ENCODE results near the gene SS18L1. TPM values are rescaled to one million over a fixed set of nuclear protein-coding genes. Genes with fewer than 3 reads are reported as not detected.
"Not testable (repeated sequence)": the region's sequence is repeated elsewhere in the genome, so short reads cannot be mapped to it uniquely, and the experiment has no call there.

SS18L1 gene
- total RNA-seq, 1 experiment from 2014 or later = 18.0 TPM

DNA sequence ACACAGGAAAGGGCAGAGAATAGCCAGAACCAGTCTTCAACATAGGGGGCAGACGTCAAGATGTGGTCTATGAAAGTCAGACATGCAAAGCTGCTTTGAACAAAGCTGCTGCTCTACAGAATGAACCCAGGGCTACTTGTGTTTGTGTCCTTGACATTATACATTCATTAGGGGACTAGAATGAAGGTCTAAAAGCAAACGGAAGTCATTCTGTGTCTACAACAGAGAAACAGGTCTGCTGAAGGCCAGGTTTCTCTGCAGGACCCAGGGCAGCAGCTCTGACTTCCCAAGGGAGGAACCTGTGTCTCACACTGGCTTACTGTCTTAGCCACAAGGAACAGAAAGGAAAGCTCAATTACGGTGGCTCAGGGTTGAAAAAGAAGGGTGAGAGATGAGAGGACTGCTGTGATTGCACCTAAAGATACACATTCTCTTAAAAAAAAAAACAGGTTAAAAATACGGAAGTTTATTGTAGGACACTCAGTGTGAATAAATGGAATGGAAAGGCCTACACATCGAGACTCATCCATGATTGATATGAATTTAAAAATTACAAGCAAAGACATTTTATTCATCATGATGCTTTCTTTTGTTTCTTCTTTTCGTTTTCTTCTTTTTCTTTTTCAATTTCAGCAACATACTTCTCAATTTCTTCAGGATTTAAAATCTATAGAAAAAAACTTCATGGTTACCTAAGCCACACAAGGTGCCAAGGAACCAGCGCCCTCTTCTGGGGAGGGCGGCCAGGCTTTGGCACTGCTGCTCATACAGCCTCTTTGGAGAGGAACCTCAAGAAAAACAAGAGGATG lies 7.1 kb upstream of the SS18L1 start:
- DNase-seq (ENCODE audit: low read depth) = peak; percentile 58

GRCh38 chr20:62137092-62137384 lies 6.5 kb upstream of the SS18L1 start:
- no peak for DNase-seq (ENCODE audit: low read depth)

- no peak for DNase-seq (ENCODE audit: low read depth)
Observed at GRCh38 chr20:62137478-62138203, 5.9 kb upstream of the SS18L1 start.

DNA sequence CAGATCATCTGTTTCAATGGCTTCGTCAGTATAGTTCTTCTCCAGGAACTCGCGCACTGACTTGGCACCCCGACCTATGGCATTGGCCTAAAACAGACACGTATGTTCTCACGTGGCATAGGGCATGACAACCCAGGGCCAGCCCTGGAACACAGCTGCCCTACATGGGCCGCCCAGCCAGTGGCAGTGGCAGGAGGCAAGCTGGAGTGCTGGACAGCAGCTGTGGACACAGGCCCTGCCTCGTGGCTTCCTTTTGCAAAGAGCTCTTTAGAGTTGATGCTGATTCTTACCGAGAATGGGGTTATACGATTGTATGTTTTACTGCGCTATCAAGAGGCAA lies 5.4 kb upstream of the SS18L1 start:
- DNase-seq (ENCODE audit: low read depth) = no peak

- no peak for DNase-seq (ENCODE audit: low read depth)
Observed at GRCh38 chr20:62138912-62139311, 4.7 kb upstream of the SS18L1 start.

GRCh38 chr20:62139636-62140035 lies 3.9 kb upstream of the SS18L1 start:
- no peak for DNase-seq (ENCODE audit: low read depth)

DNA sequence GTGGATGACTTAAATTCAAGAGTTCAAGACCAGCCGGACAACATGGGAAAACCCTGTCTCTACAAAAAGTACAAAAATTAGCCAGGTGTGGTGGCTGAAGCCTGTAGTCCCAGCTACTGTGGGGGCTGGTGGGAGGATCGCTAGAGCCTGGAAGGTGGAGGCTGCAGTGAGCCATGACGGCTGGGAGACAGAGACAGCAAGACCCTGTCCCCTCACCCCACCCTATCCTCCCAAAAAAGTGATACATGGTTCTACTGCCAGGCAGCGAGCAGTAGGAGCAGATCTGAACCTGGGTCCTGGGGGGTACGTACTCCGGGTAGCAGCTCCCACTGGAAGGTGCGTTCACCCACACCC lies 2.5 kb upstream of the SS18L1 start:
- no peak for DNase-seq (ENCODE audit: low read depth)

DNA sequence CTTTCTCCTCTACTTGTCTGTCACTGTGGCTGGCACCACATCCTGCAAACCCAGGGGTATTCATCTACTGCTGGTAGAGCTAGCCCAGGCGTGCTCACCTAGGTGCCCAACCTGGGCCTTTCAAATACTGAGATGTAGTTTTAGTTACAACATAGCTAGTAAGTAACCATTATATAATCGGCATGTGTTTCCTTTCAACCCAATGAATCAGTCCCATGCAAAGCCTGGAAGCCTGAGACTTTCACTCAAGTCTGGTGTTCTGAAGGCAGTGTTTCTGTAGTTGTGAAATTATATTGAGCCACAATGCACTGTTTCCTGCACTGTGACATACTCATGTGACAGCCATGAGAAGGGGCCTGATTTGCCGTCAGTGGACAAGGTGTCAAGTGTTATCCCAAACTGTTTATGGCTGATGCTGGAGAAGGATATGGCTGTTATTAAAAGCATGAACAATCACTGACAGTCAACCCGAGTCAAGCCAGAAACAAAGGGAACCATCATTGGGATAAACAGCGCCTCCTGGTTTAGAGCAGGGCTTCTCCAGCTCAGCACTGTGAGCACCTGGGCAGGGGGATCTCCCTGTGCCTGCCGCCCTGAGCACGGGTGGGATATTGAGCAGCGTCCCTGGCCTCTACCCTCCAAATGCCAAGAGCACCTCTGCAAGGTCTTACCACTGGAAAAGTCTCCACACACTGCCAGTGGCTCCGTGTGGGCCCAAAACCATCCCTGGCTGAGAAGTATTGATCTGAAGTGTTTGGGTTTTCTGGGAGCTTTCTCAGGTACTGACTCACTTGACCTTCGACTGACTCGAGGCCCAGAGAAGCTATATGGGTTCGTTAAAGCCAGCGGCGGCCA lies 1.9 kb upstream of the SS18L1 start:
- no peak for DNase-seq (ENCODE audit: low read depth)

DNA sequence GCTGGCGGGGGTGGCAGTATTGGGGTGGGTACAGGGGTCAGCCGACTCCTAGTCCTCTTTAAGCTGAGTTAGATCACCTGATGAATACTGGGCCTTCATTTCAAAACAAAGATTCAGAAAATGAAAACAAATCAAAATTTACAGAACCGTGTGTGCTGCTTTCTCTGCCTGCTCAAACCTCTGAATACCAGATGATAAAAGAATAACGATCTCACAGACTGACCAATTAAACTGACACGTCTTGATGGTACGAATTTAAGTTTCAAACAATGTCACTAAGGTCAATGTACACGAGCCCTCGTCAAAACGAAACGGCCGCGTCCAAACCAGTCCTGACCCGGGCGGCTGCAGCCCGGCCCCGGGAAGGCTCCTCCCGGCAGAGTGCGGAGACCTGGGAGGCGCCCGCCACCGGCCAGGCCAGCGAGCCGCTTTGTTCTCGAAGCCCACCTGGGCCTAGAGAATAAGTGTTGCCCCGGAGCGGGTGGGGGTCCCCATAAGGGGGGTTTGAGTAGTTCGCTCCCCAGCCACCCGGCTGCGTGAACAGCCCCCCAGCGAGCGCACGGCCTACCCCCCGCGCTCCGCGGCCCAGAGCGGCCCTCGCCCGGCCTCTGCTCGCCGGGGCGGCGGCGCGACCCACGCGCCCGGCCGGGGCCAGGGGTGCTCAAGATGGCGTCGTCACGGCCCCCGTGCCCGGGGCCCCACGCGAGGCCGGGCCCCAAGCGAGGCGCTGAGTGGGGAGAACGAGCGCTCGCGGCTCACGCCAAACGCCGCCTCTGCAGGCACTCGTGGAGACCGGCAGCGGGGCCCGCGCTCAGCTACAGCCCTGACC lies 1.1 kb upstream of the SS18L1 start:
- DNase-seq (ENCODE audit: low read depth) = no peak

- peak; percentile 51 for DNase-seq (ENCODE audit: low read depth)
Observed at GRCh38 chr20:62143957-62144825, 622 bp downstream of the SS18L1 start.

DNA sequence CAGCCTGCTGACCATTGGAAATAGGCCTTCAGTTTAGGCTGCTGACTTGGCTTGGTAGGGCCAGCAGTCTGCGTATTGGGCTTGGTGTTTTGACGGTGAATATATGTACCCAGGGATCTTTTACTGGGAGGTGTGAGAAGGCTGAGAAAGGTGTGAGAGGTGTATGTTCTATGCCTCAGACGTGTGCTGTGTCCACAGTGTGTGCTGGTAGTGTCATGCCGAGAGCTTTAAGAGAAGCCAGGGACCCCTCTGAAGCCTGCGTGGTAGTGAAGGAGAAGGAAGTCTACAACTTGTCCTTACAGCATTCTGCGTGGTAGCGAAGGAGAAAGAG lies 2.1 kb downstream of the SS18L1 start:
- no peak for DNase-seq (ENCODE audit: low read depth)

DNA sequence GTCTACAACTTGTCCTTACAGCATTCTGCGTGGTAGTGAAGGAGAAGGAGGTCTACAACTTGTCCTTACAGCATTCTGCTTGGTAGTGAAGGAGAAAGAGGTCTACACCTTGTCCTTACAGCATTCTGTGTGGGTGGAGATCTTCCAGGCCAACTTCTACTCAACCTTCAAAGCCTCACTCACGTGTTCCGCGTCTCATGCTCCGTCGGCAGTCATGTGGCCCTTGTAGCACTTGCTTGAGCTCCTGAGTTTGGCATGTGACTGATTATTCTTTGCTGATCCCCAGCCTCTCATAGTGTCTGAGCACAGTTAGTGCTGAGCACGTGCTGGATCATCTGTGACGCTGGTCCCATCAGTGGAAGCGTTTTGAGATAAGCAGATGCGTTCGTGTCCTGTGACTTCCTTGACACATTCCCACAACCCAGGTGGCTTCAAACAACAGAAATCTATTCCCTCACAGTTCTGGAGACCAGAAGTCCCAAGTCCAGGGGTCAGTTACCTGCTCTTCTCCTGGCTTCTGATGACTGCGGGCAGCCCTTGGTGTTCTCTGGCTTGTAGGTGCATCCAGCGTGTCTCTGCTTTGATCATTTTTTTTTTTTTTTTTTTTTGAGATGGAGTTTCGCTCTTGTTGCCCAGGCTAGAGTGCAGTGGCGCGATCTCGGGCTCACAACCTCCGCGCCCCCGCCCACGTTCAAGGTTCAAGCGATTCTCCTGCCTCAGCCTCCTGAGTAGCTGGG lies 2.6 kb downstream of the SS18L1 start:
- no peak for DNase-seq (ENCODE audit: low read depth)

- no peak for DNase-seq (ENCODE audit: low read depth)
Observed at GRCh38 chr20:62147125-62147524, 3.6 kb downstream of the SS18L1 start.

GRCh38 chr20:62147528-62147927 lies 4.0 kb downstream of the SS18L1 start:
- DNase-seq (ENCODE audit: low read depth) = no peak

DNA sequence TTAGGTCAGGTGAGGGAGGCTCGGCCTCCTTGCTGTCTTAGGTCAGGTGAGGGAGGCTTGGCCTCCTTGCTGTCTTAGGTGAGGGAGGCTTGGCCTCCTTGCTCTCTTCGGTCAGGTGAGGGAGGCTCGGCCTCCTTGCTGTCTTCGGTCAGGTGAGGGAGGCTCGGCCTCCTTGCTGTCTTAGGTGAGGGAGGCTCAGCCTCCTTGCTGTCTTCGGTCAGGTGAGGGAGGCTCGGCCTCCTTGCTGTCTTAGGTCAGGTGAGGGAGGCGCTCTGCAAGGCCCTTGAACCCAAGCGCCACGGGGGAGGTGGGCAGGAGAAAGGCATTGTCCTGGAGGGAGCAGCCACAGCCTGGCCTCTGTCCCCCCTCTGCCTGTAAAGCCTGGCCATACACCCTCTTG lies 4.8 kb downstream of the SS18L1 start:
- DNase-seq (ENCODE audit: low read depth) = not testable (repeated sequence)

DNA sequence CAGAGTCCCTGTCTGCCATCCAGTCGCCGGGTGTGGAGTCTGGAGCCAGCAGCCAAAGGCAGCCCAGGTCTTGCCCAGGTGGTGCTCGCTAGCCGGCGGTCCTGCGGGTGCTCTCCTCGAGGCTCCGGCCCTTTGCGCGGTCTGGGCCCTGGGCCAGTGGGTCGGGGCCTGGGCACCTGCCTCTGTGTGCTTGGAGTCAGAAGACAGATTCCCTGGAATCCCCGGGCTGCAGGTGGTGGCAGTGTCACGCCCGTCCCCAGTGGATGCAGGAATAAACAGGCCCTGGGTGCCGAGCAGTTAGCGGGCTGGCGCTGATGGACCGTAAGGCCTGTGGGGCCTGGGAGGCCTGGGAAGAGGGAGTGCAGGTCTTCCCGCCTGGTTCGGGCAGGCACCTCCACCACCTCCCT lies 5.3 kb downstream of the SS18L1 start:
- no peak for DNase-seq (ENCODE audit: low read depth)

GRCh38 chr20:62149532-62150309 lies 6.2 kb downstream of the SS18L1 start:
- no peak for DNase-seq (ENCODE audit: low read depth)

- no peak for DNase-seq (ENCODE audit: low read depth)
Observed at GRCh38 chr20:62150310-62150575, 6.7 kb downstream of the SS18L1 start.

GRCh38 chr20:62151225-62151624 lies 7.7 kb downstream of the SS18L1 start:
- no peak for DNase-seq (ENCODE audit: low read depth)

Data from LHCN-M2 (cell line).